HG03432 (cell line): ENCODE measurements around the gene FAM162B.
"Not testable (repeated sequence)": the region's sequence is repeated elsewhere in the genome, so short reads cannot be mapped to it uniquely, and the experiment has no call there.

Experiments used
- ATAC-seq: cut with Tn5 transposase; IDR thresholded peaks from one replicate; pipeline ENCODE4 v1.9.1; 2021; ENCODE audit warnings: mild to moderate bottlenecking, moderate library complexity; ENCODE audit not compliant: unreplicated experiment

Gene FAM162B

GRCh38 chr6:116764961-116765841 lies at the start of gene FAM162B:
TSS of gene FAM162B (minus strand) at chr6:116765719. CDS start at chr6:116765576, 143 bp downstream.
- ATAC-seq: peak; percentile 55

GRCh38 chr6:116812051-116812650 lies 46.6 kb upstream of the FAM162B start:
- ATAC-seq: no peak

GRCh38 chr6:116801971-116802370 lies 36.5 kb upstream of the FAM162B start:
- ATAC-seq: no peak

GRCh38 chr6:116799945-116800344 lies 34.4 kb upstream of the FAM162B start:
- no peak for ATAC-seq

- peak; percentile 55 for ATAC-seq
Measured at GRCh38 chr6:116797585-116797984, 32.1 kb upstream of the FAM162B start.

- ATAC-seq: no peak
Measured at GRCh38 chr6:116793224-116793623, 27.7 kb upstream of the FAM162B start.

GRCh38 chr6:116783852-116784251 lies 18.3 kb upstream of the FAM162B start:
- ATAC-seq: no peak

GRCh38 chr6:116779573-116780164 lies 14.2 kb upstream of the FAM162B start:
- ATAC-seq: peak; percentile 87

- no peak for ATAC-seq
Measured at GRCh38 chr6:116773886-116774285, 8.4 kb upstream of the FAM162B start.

- no peak for ATAC-seq
Measured at GRCh38 chr6:116772450-116772849, 6.9 kb upstream of the FAM162B start.

GRCh38 chr6:116767715-116768114 lies 2.2 kb upstream of the FAM162B start:
- no peak for ATAC-seq

GRCh38 chr6:116766506-116767176 lies 1.1 kb upstream of the FAM162B start:
- ATAC-seq: no peak

GRCh38 chr6:116764629-116764960 lies 924 bp downstream of the FAM162B start:
- no peak for ATAC-seq

GRCh38 chr6:116763906-116764628 lies 1.5 kb downstream of the FAM162B start:
- ATAC-seq: no peak

- no peak for ATAC-seq
Measured at GRCh38 chr6:116763048-116763447, 2.5 kb downstream of the FAM162B start.

- no peak for ATAC-seq
Measured at GRCh38 chr6:116762235-116762634, 3.3 kb downstream of the FAM162B start.

- no peak for ATAC-seq
Measured at GRCh38 chr6:116761779-116762178, 3.7 kb downstream of the FAM162B start.

GRCh38 chr6:116745176-116745575 lies 20.3 kb downstream of the FAM162B start:
- ATAC-seq: no peak

- ATAC-seq: no peak
Measured at GRCh38 chr6:116741571-116741970, 23.9 kb downstream of the FAM162B start.

- not testable (repeated sequence) for ATAC-seq
Measured at GRCh38 chr6:116740486-116740885, 25.0 kb downstream of the FAM162B start.

- ATAC-seq: no peak
Measured at GRCh38 chr6:116737004-116737403, 28.5 kb downstream of the FAM162B start.
